HG02981 (cell line): Measurements from ENCODE around the gene C1orf146.
"Not testable (repeated sequence)": the region's sequence is repeated elsewhere in the genome, so short reads cannot be mapped to it uniquely, and the experiment has no call there.

Experiments used
- ATAC-seq: cut with Tn5 transposase; IDR thresholded peaks from one replicate; pipeline ENCODE4 v1.9.1; 2021; ENCODE audit warnings: mild to moderate bottlenecking, moderate library complexity; ENCODE audit not compliant: unreplicated experiment

The C1orf146 gene

GRCh38 chr1:92273039-92273438 is 55.3 kb downstream of the C1orf146 start:
- ATAC-seq, result no peak

GRCh38 chr1:92274939-92275338 is 57.2 kb downstream of the C1orf146 start:
- no peak for ATAC-seq

- ATAC-seq, result no peak
Measured at GRCh38 chr1:92276082-92276481, 58.4 kb downstream of the C1orf146 start.

GRCh38 chr1:92277105-92277723 is 59.5 kb downstream of the C1orf146 start:
- no peak for ATAC-seq

- not testable (repeated sequence) for ATAC-seq
Measured at GRCh38 chr1:92279781-92280180, 62.1 kb downstream of the C1orf146 start.

GRCh38 chr1:92281411-92281810 is 63.7 kb downstream of the C1orf146 start:
- ATAC-seq, result not testable (repeated sequence)

- ATAC-seq, result no peak
Measured at GRCh38 chr1:92291372-92291999, 73.8 kb downstream of the C1orf146 start.
